Coronary artery (tissue), 2 donors: ENCODE data around the gene ABHD12.
"Not testable (repeated sequence)": the region's sequence is repeated elsewhere in the genome, so short reads cannot be mapped to it uniquely, and the experiment has no call there.

Experiments
- DNase-seq: peaks from one replicate; pipeline ENCODE4 v3.0.0-alpha.2; 2017; ENCODE audit warnings: low spot score
- H3K27ac ChIP-seq, 2 donors: fragments of 200-600 bp; sonication (generic); one replicate each; pipeline ENCODE4 v1.5.1; 2016 to 2019
- H3K4me3 ChIP-seq: fragments of 200-600 bp; sonication (generic); 2 replicates; pipeline ENCODE4 v1.5.1; 2016; ENCODE audit warnings: mild to moderate bottlenecking, moderate library complexity
- TF ChIP-seq, protein P1 (sequence below): fragments of 200-600 bp; sonication (generic); IDR thresholded peaks from one replicate; pipeline ENCODE4 v1.5.1; 2019; ENCODE audit warnings: antibody characterized with exemption

ABHD12 gene

DNA sequence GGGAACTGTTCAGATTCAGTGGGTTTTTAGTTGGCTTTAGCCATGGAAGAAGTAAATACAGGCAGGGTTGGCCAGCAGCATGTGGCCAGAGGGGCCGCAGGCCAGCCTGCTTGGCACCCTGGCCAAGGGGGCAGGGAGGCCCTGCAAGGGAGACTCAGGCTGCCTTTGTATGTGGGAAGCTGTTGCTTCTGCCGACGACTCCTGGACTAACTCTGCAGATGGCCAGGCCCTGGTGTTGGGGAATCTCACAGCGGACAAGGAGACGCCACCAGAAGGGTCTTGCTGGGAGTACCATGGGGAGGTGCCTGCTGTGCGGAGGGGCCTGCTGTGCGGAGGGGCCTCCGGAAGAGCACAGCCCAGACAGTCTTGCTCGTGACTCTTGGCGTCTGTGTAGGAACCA is 117.6 kb downstream of the ABHD12 start:
- Histone ChIP-seq H3K4me3 (no peak overlapping the region), H3K27ac (no peak overlapping the region)
- no peak for DNase-seq
- TF ChIP-seq, protein P1, sequence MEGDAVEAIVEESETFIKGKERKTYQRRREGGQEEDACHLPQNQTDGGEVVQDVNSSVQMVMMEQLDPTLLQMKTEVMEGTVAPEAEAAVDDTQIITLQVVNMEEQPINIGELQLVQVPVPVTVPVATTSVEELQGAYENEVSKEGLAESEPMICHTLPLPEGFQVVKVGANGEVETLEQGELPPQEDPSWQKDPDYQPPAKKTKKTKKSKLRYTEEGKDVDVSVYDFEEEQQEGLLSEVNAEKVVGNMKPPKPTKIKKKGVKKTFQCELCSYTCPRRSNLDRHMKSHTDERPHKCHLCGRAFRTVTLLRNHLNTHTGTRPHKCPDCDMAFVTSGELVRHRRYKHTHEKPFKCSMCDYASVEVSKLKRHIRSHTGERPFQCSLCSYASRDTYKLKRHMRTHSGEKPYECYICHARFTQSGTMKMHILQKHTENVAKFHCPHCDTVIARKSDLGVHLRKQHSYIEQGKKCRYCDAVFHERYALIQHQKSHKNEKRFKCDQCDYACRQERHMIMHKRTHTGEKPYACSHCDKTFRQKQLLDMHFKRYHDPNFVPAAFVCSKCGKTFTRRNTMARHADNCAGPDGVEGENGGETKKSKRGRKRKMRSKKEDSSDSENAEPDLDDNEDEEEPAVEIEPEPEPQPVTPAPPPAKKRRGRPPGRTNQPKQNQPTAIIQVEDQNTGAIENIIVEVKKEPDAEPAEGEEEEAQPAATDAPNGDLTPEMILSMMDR: no peak

DNA sequence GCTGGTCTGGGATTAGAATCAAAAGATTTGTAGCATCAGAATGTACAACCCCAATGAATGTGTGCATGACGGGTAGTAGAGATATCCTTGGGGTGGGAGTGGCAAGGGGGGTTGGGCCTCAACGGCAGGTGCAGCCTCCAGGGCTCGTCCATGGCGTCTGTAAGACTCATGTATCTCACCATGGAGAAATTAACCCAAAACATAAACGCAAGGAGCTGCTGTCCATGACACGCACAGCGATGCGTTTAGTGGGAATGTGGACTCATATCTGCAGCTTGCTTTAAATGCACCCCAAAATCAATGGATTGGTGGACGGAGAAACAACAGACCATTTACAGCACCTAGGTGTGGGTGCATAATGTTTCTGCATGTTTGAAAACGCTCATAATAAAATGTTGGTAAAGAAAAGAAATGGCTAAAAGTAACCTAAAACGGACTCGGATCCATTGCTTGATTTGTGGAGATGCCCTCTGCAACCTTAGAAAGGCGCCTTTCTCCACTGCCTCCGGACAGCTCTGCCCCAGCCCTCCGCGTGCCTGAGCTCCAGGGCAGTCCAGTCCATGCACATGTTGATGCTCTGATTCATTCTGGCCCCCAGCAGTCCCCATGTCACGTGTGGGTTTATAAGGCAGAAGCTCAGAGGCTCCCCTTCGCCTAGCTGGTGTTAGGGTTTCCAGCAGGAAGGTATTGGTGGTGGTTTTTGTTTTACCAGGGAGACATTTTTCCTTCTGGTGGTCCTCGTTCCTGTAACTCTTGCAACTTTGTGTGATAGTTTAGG is 118.2 kb downstream of the ABHD12 start:
- Histone ChIP-seq H3K4me3 (no peak overlapping the region), H3K27ac (no peak overlapping the region)
- TF ChIP-seq, protein P1: no peak
- DNase-seq: no peak

DNA sequence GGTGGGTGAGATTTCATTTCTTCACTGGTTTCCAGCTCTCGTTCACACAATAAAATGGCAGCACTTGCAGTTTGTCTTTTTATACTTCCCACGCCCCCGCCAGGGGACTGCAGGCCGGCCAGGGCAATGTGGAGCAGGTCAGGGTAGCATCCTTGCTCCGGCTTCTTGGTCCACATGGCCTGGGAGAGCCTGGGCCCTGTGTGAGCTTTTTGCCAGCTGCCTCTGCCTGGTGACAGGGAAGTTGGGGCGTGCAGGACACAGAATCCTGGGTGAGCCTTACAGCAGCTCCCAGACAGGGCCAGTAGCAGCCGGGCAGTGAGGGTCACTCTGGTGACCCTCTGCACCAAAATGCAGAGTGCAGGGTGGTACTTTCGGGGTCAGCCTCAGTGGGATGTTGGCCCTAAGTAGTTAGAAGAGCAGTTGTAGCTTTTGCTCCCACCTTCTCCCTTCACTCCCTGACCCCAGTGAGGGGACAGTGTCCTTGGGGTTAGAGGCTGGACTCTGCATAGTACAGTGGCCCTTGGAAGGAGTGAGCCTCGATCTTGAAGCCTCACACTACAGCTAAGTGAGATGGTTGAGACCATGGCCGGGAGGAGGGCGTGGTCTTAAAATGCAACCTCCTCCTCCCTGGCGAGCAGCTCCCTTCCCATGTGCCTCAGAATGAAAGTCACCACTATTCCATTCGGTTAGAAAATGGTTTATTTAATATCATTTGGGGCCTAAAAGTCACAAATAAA is 119.0 kb downstream of the ABHD12 start:
- no peak overlapping the region for H3K27ac ChIP-seq

DNA sequence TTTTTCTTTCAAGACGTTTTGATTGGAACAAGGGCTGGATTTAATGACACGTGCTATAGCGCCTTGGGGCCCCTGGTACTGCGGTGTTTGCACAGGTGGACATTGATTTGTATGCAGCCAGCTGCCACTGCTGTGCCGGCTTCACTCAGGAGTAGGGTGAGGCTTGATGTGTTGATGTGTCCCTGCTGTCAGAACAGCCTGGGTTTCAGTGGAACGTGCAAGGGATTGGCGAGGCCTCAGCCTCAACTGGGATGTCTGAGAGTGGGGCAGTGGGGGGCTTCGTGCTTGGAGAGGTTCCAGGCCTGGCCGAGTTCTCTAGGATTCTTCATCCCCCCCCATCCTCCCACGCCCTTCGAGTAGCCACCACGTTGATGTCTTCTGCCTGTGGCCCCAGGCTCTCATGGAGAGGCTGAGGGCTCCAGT is 119.8 kb downstream of the ABHD12 start:
- H3K27ac ChIP-seq: no peak overlapping the region
- TF ChIP-seq, protein P1: no peak
- no peak for DNase-seq
- H3K4me3 ChIP-seq: no peak overlapping the region

More for the DNA sequence above, 119.0 kb downstream of the ABHD12 start:
- H3K4me3 ChIP-seq: no peak overlapping the region
- TF ChIP-seq, protein P1: no peak
- no peak for DNase-seq

DNA sequence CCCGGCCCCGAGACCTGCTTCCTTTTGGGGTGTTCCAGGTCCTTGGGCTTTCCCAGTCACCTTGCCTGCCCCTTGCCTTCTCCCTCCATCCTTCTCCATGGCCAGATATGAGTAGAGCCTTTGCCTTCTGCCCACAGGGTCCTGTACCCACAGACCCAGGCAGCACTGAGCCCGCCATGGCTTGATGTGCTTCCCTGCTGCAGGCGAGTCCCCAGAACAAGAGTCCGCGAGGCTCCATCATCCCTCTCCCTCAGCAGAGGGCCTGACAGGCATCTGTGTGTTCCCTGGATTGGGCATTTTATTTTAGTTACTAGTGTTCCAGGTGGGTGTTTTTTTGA is 120.8 kb downstream of the ABHD12 start:
- DNase-seq: peak; percentile 65
- TF ChIP-seq, protein P1: no peak
- Histone ChIP-seq H3K27ac (no peak overlapping the region), H3K4me3 (no peak overlapping the region)

DNA sequence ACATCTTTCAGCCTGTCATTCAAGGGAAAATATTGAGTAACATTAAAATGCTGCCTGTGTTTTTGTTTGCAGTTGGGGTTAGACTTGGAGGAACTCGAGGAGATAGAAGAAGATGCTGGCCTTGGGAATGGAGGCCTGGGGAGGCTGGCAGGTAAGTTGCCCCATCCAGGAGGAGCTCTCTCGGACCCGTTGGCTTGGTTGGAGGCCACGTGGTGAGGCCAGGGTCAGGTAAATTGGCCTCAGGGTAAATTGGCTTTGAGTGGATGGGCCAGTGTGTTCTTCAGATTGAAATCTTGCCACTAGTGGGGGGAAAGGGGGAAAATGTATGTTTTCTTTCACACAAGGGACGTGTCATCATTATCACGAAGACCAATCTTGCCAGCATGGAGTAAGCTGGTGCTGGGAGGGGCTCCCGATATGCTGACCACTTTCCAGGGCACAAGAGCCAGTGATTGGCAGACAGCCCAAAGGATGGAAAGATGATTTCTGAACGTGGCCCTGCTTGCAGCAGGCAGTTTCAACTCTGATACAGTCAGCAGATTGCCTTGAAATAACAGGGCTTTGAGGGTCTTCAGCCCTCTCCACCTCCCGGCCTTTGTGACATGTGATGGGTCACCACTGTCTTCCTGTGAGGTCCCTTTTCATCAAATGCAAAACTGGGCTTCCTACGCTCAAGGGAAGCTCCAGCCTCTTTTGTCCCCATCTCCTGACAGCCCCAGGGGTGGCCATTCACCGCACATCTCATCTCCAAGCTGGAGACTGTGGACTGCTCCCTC is 121.4 kb downstream of the ABHD12 start:
- no peak overlapping the region for H3K27ac ChIP-seq
- H3K4me3 ChIP-seq: no peak overlapping the region
- TF ChIP-seq, protein P1: no peak
- no peak for DNase-seq

DNA sequence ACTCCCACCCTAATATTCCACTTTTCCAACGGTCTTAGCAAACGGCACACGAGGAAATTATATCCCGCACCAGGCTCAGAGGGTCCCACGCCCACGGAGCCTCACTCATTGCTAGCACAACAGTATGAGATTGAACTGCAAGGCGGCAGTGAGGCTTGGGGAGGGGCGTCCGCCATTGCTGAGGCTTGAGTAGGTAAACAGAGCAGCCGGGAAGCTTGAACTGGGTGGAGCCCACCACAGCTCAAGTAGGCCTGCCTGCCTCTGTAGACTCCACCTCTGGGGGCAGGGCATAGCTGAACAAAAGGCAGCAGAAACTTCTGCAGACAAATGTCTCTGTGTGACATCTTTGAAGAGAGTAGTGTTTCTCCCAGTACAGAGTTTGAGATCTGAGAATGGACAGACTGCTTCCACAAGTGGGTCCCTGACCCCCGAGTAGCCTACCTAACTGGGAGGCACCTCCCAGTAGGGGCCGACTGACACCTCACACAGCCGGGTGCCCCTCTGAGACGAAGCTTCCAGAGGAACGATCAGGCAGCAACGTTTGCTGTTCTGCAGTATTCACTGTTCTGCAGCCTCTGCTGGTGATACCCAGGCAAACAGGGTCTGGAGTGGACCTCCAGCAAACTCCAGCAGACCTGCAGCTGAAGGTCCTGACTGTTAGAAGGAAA is 129.7 kb downstream of the ABHD12 start:
- H3K4me3 ChIP-seq, DNase-seq, H3K27ac ChIP-seq: not testable (repeated sequence)
